ENCODE data around the gene CYP3A7. TPM values are rescaled to one million over a fixed set of nuclear protein-coding genes. Genes with fewer than 3 reads are reported as not detected.
A peak's percentile ranks its signal among the peaks of the same experiment; 100 is the strongest.

CYP3A7 gene
- total and polyA plus RNA-seq, 2 of the 13 experiments (the other 11 are each of a cell fraction or from before 2014, with no cell fraction given) = 5.8 to 6.4 TPM

GRCh38 chr7:99677648-99678045 lies 57.3 kb downstream of the CYP3A7 start (continued):
- TF ChIP-seq CERS6 (CRISPR knock-in tag; IDR thresholded peaks at IDR 0.05) (0 out of 2 replicates have a peak, but pooled peaks have one; percentile 37), ZNF10 (CRISPR knock-in tag; IDR thresholded peaks at IDR 0.05; ENCODE audit: borderline replicate concordance, low read depth) (no peak), FOXO4 (CRISPR knock-in tag; conservative IDR thresholded peaks at IDR 0.05) (no peak), ISX (CRISPR knock-in tag; conservative IDR thresholded peaks at IDR 0.05) (no peak), ZNF616 (CRISPR knock-in tag; IDR thresholded peaks at IDR 0.05; ENCODE audit: low read depth) (no peak), ZBTB37 (CRISPR knock-in tag; IDR thresholded peaks at IDR 0.05) (no peak), RBFOX2 (IDR thresholded peaks at IDR 0.05; ENCODE audit: low read depth, low read length) (no peak), SIX4 (CRISPR knock-in tag; IDR thresholded peaks at IDR 0.05) (no peak), MED1 (CRISPR knock-in tag; IDR thresholded peaks at IDR 0.05) (peak; percentile 93), GZF1 (CRISPR knock-in tag; IDR thresholded peaks at IDR 0.05) (no peak), MZF1 (CRISPR knock-in tag; IDR thresholded peaks at IDR 0.05; ENCODE audit: borderline replicate concordance) (no peak), ZNF280D (CRISPR knock-in tag; IDR thresholded peaks at IDR 0.05) (peak; percentile 70; the same call in 1 of the 2 replicates), PCBP2 (optimal IDR thresholded peaks at IDR 0.05; ENCODE audit: low read depth, low read length, poor library complexity, severe bottlenecking) (no peak), IKZF4 (CRISPR knock-in tag; IDR thresholded peaks at IDR 0.05; ENCODE audit: borderline replicate concordance, low read depth, not compliant biosample characterization) (no peak), ZBTB46 (CRISPR knock-in tag; IDR thresholded peaks at IDR 0.05; ENCODE audit: borderline replicate concordance) (no peak), RFXANK (CRISPR knock-in tag; IDR thresholded peaks at IDR 0.05) (no peak), GMEB1 (CRISPR knock-in tag; IDR thresholded peaks at IDR 0.05; ENCODE audit: borderline replicate concordance) (no peak), ZNF549 (CRISPR knock-in tag; IDR thresholded peaks at IDR 0.05) (no peak)
